Astrocyte of the hippocampus (primary cell): ENCODE data around the gene DBX1.
A peak's percentile ranks its signal among the peaks of the same experiment; 100 is the strongest.

ENCODE experiments used
- DNase-seq: peaks from one replicate; pipeline ENCODE4 v3.0.0; 2011; ENCODE audit warnings: low read depth, low spot score

The DBX1 gene

DNA sequence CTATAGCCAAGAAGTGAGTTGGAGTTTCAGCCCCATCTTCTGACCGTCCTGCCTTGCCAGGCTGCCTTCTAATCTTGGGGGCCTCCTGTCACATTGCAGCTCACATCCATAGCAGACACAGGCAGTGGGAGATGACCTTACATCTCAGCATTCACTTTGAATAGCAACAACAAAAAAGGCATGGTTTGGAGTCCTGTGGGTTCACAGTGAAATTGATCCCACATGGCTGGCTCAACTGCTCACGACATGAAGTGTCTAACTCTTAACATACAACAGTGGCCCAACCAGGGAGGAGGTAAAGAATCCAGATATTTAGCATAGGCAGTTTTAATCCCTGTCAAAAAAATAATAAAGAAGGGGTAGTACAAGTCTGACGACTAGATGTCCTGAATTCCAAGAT is 38.1 kb downstream of the DBX1 start:
- DNase-seq, result no peak

DNA sequence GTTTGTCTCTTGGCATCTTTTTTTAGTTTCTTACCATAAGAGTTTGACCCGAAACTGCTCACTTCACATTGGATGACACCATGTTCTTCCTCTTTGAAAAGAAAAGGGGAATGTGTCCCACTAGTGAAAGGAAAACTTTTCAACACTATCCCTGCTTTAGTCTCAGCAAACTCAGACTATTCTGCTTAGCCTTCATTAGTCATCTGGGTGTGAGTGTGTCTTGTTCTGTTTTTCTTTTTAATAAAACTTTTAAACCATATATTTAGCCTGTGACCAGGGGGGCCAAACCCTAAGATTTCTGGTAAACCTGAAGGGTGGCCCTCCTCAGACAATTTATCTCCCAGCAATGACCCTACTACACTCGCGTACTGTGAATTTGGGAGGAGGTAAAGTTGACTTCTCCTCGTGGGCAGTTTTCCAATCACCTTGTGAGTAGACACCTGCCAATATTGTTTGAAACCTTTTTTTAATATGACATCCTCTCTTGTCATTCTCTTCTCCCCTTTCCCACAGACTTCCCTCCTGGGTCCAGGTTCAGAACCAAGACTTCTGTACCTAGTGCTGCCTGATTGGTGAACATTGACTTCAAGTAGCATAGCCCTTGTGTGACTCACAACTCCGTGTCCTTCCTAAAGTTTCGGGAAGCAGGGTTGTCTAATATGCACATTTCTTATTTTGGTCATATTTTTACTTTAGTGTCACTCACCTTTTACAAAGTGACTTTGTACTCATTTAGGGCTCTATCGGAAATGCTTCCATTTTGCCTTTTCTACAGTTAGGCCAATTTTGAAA is 39.9 kb downstream of the DBX1 start:
- no peak for DNase-seq

DNA sequence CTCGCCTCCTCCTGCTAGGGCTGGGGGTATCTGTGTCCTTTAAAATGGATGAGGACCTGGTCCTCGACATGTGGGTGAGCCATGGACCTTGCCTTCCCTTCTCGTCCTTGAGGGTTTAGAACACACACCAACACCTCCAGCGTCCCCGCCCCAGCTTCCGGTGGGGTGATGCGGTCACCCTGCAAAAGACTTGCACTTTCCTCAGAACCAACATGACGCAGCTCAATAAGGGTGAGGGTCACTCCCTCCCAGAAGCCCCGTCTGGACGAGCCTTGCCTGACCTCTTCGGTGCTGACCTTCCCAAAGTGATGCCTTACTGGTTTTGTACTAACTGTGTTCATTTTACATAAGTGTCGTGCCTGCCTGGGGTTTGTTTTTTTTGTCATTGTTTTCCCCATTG is 41.0 kb downstream of the DBX1 start:
- no peak for DNase-seq

DNA sequence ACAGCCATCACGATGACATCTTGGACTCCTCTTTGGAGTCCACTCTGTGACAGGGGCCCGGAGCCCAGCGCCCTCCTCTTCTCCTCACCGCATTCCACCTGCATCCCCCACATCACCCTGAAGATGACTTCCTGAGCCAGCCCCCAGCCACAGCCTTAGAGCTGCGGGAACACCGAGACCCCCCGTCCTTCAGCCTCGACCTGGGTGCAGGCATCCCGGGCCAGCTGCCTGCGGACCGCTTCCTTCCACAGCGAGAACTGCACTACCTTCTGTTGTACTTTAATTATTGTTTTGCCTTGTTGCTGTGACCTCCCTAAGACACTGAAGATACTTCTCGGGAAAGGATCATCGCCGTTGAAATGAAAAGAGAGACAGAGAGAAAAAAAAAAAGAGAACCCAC is 42.1 kb downstream of the DBX1 start:
- DNase-seq, result no peak

DNA sequence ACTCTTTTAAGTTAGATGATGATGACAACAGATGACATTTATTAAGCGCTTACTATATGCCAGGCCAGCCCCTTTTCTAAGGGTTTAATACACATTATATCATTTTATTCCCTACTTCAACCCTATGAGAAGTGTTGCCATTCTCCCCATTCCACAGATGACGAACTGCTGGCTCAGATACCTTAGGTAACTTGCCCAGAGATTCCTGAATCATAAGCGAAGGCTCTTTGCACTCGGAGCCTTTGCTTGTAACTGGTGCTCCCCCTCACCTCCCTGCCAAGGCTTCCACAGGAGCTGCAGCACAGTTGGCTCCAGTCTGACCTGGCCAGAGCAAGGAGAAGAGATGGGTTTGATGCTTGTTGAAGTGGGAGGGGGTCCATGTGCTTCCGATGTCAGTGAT is 43.0 kb downstream of the DBX1 start:
- DNase-seq, result peak; percentile 23

DNA sequence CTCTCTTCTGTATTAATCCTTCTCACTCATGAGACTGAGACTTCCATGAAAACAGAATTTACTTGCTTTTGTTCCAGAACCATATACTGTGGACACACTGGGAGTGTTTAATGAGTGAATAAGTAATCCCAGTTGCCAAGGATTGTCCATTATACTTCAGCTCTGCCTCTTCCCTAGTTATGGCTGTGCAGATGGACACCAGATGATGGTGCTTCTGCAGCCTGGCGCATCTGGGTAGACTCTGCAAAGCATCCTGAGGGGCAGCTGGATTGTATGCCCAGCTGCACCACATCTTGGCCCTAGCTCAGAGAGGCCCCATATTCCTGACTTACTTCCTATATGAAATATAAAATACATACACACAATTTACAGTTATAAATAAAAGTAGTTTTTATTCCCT is 43.5 kb downstream of the DBX1 start:
- DNase-seq, result no peak

DNA sequence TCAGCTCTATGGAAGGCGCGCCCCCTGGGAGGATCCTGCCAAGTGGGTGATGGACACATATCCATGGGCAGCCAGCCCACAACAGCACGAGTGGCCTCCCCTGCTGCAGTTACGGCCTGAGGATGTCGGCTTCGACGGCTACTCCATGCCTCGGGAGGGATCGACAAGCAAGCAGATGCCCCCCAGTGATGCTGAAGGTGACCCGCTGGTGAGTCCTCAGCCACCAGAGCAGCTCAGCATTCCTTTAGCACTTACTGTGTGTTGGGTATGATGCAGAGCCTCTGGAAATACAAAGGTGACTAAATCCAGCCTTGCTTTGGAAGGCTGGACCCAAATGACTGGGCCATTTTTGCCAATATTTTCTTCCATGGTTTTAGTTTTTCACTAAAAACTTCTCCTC is 45.7 kb downstream of the DBX1 start:
- DNase-seq, result no peak

DNA sequence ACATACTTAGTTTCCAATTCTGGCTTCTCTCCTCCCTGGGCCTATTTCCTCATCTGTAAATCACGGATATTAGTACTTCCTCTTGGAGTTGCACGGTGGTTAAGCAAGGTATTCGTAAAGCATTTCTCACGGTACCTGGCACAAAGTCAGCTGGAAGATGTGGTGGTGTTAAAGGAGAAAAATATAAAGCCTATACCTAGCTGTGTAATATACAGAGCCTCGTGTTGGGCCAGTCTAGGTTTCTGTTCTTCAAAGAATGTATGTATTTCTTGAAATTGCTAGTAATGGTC is 47.2 kb downstream of the DBX1 start:
- DNase-seq, result peak; percentile 37

DNA sequence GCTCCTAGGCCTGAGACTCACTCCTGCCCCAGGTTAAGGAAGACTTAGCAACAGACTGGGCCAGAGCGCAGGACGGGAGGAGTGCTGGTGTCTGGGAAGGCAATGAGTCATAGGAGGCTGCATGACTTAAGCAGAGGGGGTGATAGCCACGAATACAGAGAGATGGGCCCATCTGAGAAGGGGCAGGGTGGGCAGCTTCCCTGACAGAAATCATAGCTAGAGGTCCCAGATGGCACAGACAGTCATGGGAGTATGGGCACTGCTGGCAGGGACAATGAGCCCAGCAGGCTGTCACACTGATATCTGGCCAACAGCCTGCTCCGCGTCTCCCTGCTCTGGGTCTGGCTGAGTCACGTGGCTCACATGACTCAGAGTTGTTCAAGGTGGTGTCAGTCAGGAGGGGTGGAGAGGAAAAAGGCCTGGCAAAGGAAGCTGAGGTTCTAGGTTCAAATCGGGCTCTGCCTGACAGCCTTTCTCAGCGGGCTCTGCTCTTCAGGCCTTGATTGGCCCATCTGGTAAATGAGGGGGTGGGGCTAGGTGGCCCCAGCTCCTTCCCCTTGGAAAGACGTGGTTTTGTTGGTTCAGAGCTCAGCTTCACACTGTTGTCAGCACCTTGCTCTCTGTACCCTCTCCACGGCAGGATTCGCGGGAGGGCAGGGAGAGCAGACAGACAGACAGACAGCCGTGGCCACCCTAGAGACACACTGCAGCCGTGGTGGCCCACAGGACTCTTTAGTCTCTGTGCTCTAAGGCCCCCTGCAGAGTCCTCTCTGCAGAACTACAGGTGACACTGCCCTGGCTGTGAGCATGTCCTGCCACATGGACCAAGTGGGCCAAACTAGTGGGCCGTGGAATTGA is 47.8 kb downstream of the DBX1 start:
- DNase-seq, result peak; percentile 95

DNA sequence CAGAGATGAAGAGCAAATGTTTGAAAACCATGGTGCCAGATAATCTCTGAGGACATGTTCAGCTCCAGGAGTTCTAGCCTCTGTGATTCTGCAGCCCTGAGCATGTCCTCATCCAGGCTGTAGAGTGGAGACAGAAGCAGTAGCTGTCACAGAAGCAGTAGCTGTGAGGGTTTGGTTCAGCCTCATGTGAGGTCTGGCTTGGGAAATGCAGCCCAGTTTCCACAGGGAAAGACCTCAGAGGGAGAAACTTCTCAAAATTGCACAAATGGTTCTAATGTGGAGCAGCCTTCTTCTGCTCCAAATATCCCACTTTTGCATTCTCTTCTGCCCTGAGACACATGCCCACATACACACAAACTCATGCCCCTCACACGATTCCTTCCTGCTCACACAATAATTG is 48.4 kb downstream of the DBX1 start:
- DNase-seq, result no peak

DNA sequence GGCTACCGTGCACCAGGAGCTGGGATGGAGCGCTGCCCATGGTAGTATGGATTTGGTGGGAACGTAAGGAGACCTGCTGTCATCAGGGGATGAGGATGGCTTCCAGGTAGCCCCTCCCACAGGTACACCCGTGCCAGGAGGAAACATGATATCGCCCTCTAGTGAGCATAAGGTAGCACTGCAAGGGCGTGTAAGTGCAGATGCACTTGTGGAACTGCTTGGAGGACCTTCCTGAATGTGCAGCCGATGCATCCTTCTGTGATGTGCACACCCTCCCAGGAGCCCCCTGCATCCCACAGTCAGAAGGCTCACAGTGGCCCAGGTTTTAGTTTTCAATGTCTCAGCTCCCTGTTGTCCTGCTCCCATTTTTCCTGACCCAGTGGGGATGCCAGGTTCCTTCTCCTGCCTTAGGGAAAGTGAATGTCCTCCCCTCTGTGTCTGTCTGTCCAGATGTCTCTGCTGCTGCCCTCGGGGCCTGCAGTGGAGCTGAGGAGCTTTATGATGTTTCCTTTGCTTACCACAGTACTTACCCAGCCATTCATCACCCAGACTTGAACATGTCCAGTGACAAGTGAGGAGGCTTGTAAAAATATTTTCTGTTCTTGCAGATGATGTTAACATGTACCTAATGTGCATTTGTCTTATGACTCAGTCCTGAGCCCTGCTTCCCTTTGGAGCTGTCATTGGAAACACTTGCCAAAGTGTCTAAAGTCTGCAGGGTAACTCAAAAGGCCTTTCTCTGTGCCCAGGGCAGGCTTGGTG is 49.2 kb downstream of the DBX1 start:
- peak; percentile 71 for DNase-seq

DNA sequence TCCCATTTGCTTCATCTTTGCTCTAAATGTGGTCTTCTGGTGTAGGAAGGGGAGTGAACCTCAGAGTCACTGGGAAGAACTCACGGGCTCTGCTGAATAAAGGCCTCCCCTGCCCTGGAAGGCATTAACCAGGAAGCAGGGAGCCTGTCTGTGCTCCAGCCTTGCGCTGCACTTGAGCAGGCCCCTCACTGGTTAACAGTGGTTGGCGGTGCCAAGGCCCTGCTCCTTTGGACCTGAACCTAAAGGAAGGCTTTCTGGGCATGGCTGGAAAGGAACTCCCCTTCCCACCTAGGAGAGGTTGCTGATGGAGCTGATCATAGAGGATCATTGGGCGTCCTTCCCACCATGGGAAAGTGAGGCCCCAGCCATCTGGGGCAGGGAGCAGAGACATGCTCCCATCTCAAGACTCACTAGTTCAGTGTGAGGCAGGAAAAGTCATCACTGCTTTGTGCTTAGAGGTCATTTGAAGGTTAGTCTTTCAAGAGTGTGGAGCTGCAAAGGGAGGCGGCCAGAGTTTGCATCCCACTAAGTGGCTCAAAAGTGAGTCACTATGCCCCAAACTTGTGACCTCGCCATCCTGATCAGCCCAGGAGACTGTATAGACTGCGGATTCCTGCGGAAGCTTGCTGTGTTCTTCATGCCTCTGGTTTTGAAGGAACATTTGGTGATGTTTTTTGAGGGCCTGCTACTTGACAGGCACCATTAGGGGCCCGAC is 50.4 kb downstream of the DBX1 start:
- DNase-seq, result no peak
